ENCODE data around the gene SNX32.

- TF ChIP-seq EP300 (IDR thresholded peaks at IDR 0.05) = no peak
- no peak for TF ChIP-seq CTCF (IDR thresholded peaks at IDR 0.05)
These were observed 61.8 kb downstream of the SNX32 start for GRCh38 chr11:65895482-65895981.
